Fibroblast of lung (primary cell): ENCODE results near the gene EIF4E2.

ENCODE experiments used
- EZH2 ChIP-seq: IDR thresholded peaks from 2 replicates; pipeline ENCODE4 v1.5.1; 2012; ENCODE audit warnings: low read length, control low read depth, mild to moderate bottlenecking; ENCODE audit errors: missing control alignments
- TF ChIP-seq, protein P1 (sequence below), 2 donors: IDR thresholded peaks in 1 of 2; conservative IDR thresholded peaks in 1 of 2; 1 replicate in 1 of 2; 2 replicates in 1 of 2; pipeline ENCODE4 v1.5.1; 2011 to 2012; ENCODE audit warnings: low read length in 2 of 2, control low read depth in 1 of 2, inconsistent platforms in 1 of 2, low read depth in 1 of 2, mild to moderate bottlenecking in 1 of 2

DNA sequence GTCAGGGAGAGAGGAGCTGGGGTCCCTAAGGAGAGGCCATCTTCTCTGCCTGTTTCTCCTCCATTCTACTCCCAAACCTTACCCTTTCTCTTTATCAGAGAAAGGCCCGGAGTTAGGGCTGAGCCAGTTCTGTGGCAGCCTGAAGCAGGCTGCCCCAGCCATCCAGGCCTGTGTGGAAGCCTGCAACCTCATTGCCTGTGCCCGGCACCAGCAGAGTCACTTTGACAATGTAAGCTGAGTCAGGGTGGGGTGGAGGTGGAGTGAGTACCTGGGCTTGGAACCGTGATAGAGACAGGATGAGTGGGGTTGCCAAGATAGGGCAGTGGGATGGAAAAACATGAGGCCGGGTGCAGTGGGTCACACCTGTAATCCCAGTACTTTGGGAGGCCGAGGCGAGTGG is 5.8 kb upstream of the EIF4E2 start:
- TF ChIP-seq, protein P1, sequence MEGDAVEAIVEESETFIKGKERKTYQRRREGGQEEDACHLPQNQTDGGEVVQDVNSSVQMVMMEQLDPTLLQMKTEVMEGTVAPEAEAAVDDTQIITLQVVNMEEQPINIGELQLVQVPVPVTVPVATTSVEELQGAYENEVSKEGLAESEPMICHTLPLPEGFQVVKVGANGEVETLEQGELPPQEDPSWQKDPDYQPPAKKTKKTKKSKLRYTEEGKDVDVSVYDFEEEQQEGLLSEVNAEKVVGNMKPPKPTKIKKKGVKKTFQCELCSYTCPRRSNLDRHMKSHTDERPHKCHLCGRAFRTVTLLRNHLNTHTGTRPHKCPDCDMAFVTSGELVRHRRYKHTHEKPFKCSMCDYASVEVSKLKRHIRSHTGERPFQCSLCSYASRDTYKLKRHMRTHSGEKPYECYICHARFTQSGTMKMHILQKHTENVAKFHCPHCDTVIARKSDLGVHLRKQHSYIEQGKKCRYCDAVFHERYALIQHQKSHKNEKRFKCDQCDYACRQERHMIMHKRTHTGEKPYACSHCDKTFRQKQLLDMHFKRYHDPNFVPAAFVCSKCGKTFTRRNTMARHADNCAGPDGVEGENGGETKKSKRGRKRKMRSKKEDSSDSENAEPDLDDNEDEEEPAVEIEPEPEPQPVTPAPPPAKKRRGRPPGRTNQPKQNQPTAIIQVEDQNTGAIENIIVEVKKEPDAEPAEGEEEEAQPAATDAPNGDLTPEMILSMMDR (conservative IDR thresholded peaks at IDR 0.05 in 1 of 2, IDR thresholded peaks at IDR 0.05 in 1 of 2; ENCODE audit: low read depth in 1 of 2, low read length in 2 of 2), result no peak
- TF ChIP-seq EZH2, result no peak
